Fibroblast of the aortic adventitia (primary cell): Measurements from ENCODE around the gene NUP93. TPM values are rescaled to one million over a fixed set of nuclear protein-coding genes. Genes with fewer than 3 reads are reported as not detected.

Source experiments
- DNase-seq: peaks from one replicate; pipeline ENCODE4 v3.0.0-alpha.2; 2010; ENCODE audit warnings: low read depth
- H3K4me3 ChIP-seq: 2 replicates; pipeline ENCODE4 v1.5.1; 2011; ENCODE audit warnings: low read depth, mild to moderate bottlenecking, control low read depth, low read length, moderate library complexity
- total RNA-seq: library from RNA; depleted of rRNA; stranded (reverse); fragments of >200 nt; gene quantifications from 2 replicates; pipeline ENCODE4 v1.2.3, GENCODE V29; 2012; ENCODE audit warnings: low replicate concordance
- TF ChIP-seq, protein P1 (sequence below): IDR thresholded peaks from 2 replicates; pipeline ENCODE4 v1.5.1; 2011; ENCODE audit warnings: mild to moderate bottlenecking, low read length, control low read depth, inconsistent platforms; ENCODE audit not compliant: insufficient read depth

Gene NUP93
- total RNA-seq, 1 donor = 45.5 TPM

DNA sequence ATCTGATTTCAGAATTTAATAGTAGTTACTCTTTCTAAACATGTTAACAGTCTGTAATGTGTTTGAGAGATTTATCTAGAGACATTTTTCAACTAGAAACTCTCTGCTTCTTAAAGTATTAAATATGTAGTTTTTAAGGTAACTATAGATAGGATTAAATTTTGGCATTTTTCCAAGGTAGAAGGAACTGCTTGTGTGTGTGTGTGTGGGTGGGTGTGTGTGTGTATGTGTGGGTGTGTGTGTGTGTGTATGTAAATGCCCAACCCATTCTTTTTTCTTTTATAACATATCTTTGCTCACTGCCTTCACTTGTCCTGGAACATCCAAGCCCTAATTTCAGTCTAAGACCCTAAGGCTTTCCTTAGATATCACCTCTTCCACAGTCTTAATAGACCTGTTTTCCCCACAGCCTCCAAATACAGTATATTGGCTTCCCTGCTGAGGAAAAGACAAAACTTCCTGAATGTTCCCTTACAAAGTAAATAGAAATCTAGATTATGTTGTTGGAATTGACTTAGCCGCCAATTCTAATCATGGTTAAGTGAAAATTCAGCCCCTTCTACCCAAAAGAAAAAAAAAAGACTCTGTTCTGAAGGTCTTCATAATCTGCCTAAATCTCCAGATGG, 33.5 kb downstream of the NUP93 start:
- H3K4me3 ChIP-seq = no peak overlapping the region
- TF ChIP-seq, protein P1, sequence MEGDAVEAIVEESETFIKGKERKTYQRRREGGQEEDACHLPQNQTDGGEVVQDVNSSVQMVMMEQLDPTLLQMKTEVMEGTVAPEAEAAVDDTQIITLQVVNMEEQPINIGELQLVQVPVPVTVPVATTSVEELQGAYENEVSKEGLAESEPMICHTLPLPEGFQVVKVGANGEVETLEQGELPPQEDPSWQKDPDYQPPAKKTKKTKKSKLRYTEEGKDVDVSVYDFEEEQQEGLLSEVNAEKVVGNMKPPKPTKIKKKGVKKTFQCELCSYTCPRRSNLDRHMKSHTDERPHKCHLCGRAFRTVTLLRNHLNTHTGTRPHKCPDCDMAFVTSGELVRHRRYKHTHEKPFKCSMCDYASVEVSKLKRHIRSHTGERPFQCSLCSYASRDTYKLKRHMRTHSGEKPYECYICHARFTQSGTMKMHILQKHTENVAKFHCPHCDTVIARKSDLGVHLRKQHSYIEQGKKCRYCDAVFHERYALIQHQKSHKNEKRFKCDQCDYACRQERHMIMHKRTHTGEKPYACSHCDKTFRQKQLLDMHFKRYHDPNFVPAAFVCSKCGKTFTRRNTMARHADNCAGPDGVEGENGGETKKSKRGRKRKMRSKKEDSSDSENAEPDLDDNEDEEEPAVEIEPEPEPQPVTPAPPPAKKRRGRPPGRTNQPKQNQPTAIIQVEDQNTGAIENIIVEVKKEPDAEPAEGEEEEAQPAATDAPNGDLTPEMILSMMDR = no peak
- no peak for DNase-seq

DNA sequence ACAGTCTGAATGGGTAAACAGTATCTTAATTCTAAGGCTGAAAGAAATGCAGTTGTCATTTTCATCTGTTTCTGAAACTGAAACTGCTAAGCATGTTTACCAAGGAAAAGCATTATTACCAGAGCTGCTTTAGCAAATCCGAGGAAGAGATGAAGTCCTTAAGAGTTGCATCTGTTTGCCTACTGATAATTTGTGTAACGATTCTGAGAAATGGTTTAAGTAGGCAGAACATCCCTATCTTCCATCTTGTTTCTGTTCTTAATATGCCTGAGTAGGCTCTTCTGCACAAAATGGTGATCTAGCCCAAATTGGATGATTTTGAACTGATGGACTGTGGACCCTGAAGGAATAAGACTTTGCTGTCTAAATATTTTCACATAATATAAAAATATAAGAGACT, 34.9 kb downstream of the NUP93 start:
- no peak overlapping the region for H3K4me3 ChIP-seq
- no peak for DNase-seq
- TF ChIP-seq, protein P1 = no peak

DNA sequence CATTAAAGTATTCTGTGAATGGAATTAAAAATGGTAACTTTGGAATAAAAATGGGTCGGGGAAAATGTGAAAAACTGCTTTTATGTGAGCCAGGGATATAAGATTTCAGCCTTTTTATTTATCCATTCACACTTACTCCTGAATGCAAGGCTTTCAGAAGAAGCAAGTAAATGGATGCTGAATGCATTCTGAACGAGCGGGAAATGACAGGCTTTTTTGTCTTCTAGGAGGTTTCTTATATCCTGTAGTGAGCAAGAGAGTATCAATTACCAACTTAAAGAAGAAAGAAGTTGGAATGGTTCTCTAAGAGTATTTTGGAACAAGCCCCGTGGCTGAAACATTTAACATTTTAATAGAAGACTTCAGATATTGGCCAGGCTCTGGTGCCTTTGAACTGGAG, 36.0 kb downstream of the NUP93 start:
- TF ChIP-seq, protein P1 = no peak
- no peak overlapping the region for H3K4me3 ChIP-seq
- no peak for DNase-seq

DNA sequence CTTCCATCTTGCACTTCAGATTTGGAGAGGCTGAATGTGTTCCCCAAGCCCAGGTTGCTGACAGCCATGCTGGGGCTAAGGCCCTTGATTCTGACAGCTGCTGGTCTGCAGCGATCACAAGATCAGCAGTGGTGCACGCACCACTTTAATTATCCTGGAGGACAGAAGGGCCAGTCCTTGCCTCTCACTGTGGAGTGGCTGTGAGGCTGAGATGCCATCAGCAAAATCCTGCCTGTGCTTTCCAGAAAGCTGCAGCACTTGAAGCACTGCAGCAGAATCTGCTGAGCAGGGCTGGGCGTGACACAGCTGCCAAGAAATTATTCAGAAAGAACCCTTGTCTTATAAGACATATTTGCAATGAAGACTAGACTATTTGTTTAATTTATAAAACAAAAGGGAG, 37.1 kb downstream of the NUP93 start:
- no peak for DNase-seq
- TF ChIP-seq, protein P1 = no peak
- H3K4me3 ChIP-seq = no peak overlapping the region

DNA sequence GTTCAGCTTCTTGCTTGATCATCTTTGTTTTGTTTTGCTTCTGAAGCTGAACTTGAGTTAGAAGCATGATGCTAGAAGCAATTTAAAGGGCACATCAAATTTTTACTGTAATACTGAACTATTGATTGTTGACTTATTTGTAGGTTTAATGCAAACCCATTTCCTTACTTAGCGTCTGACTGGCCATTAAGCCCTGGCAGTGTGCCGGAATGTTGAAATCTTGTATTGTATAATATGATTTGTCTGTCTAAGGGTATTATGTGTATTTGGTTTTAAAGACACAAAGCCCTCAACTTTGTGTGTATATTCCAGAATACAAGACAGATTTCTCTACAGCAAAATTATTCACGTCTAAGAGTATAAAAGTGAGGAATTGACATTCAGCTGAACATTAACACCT, 39.7 kb downstream of the NUP93 start:
- no peak overlapping the region for H3K4me3 ChIP-seq
- no peak for DNase-seq
- TF ChIP-seq, protein P1 = no peak

DNA sequence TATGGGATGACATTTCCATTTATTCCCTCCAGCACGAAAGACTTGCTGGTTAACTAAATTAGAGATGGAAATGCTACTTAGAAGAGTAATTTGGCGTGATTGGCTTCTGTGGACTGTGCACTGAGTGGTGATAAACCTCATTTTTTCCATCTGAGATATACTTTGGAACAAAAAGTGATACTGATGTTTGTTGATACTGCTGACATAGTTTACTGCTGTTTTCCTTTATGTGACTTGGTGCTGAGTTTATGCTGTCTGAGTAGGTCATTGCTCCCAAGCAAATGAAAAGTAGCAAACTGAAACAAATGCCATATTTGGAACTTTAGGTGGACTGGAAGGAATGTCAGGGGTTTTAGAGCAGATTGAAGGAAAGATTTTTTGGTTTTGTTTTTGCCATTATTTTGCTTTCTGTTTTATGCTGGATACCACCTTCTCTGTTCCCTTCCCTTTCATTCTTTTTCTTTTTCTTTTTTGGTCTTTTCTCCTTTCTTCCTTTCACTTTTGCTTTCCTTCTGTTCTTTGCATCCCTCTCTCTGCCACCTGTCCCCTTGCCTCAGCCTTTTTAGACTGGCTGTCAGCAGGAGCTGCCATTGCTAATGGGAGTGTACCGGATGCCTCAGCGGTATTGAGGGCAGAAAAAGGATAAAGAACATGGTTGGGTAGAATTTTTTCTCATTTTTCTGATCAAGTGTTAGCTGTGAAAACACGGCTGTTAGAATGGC, 41.8 kb downstream of the NUP93 start:
- no peak for DNase-seq
- TF ChIP-seq, protein P1 = no peak
- H3K4me3 ChIP-seq = no peak overlapping the region
